Panc1 (cell line): ENCODE data around the gene FBXW11. TPM values are rescaled to one million over a fixed set of nuclear protein-coding genes. Genes with fewer than 3 reads are reported as not detected.

Experiments
- ATAC-seq: fragments of 200-7000 bp; cut with Tn5 transposase; 2 replicates; pipeline ENCODE4 v1.9.1; 2020; ENCODE audit warnings: mild to moderate bottlenecking, moderate library complexity
- BruUV-seq: library from RNA; stranded (reverse); fragments of 400-500 nt; replicated peaks from 2 replicates; lab custom pipeline; 2021; lab: Mats Ljungman, UMichigan
- CTCF ChIA-PET: fragments of 300-600 bp; sonication (Branson Sonifier 250); formaldehyde crosslinking; loops from one replicate; lab custom pipeline; 2022; ENCODE audit warnings: antibody characterized with exemption; lab: Charles Lee
- POLR2A ChIA-PET: fragments of 300-600 bp; sonication (Branson Sonifier 250); formaldehyde crosslinking; loops from one replicate; lab custom pipeline; 2022; ENCODE audit warnings: antibody characterized with exemption; lab: Charles Lee
- DNase-seq: peaks from one replicate; pipeline ENCODE4 v3.0.0-alpha.2; 2010; ENCODE audit warnings: low read depth, low spot score
- H3K27ac ChIP-seq: 2 replicates; pipeline ENCODE4 v1.5.1; 2011; ENCODE audit warnings: mild to moderate bottlenecking, low read length, inconsistent platforms
- H3K27me3 ChIP-seq: fragments of 200-500 bp; sonication (Bioruptor generic); 2 replicates; pipeline ENCODE4 v1.6.0; 2014; ENCODE audit warnings: low read length, inconsistent platforms; ENCODE audit not compliant: control insufficient read depth, insufficient read depth
- H3K36me3 ChIP-seq: fragments of 200-500 bp; sonication (Bioruptor generic); 2 replicates; pipeline ENCODE4 v1.5.1; 2014; ENCODE audit warnings: inconsistent platforms, mild to moderate bottlenecking, low read length, moderate library complexity; ENCODE audit not compliant: control insufficient read depth, insufficient read depth
- H3K4me1 ChIP-seq: 2 replicates; pipeline ENCODE4 v1.5.1; 2011; ENCODE audit warnings: inconsistent platforms, mild to moderate bottlenecking, low read length, moderate library complexity; ENCODE audit not compliant: control insufficient read depth, insufficient read depth
- H3K4me3 ChIP-seq, 2 experiments: 2 replicates each; pipeline ENCODE4 v1.5.1; 2011 to 2012; ENCODE audit warnings: low read depth in 2 of 2, low read length in 2 of 2, mild to moderate bottlenecking in 2 of 2, inconsistent platforms in 1 of 2, moderate library complexity in 1 of 2
- H3K9me3 ChIP-seq: fragments of 200-500 bp; sonication (Bioruptor generic); 2 replicates; pipeline ENCODE4 v1.5.1; 2014; ENCODE audit warnings: low read depth, mild to moderate bottlenecking, inconsistent platforms, low read length, moderate library complexity; ENCODE audit not compliant: control insufficient read depth, insufficient read depth
- POLR2AphosphoS5 ChIP-seq: IDR thresholded peaks from 2 replicates; pipeline ENCODE4 v1.6.1; 2012; ENCODE audit warnings: mild to moderate bottlenecking, low read depth, low read length, moderate library complexity
- SIN3A ChIP-seq: IDR thresholded peaks from 2 replicates; pipeline ENCODE4 v1.6.1; 2012; ENCODE audit warnings: low read depth, mild to moderate bottlenecking, low read length, moderate library complexity, borderline replicate concordance; ENCODE audit not compliant: insufficient read depth
- TCF7L2 ChIP-seq: IDR thresholded peaks from 2 replicates; pipeline ENCODE4 v1.6.1; 2011; ENCODE audit warnings: mild to moderate bottlenecking, low read depth, low read length, inconsistent platforms
- in situ Hi-C: cut with HindIII; loops from 2 replicates; pipeline ENCODE4 v1.10.0; 2016; ENCODE audit warnings: low sequenced_read_pairs, low pct_unique_long_range_greater_than_20kb
- intact Hi-C: fragments of 100-400 bp; cut with micrococcal nuclease; formaldehyde crosslinking; loops from one replicate; pipeline ENCODE4 v1.10.0; 2022; ENCODE audit not compliant: unreplicated experiment
- total RNA-seq: library from RNA; stranded (reverse); gene quantifications from one replicate; pipeline ENCODE4 v1.2.1, GENCODE V29; 2021; ENCODE audit not compliant: unreplicated experiment
- TF ChIP-seq, protein P1 (sequence below), 2 experiments: IDR thresholded peaks; 2 replicates each; pipeline ENCODE4 v1.6.1; 2011 to 2012; ENCODE audit warnings: low read depth in 2 of 2, control low read depth in 1 of 2, low read length in 1 of 2, mild to moderate bottlenecking in 1 of 2, moderate library complexity in 1 of 2; ENCODE audit not compliant: insufficient read depth in 1 of 2
- TF ChIP-seq, protein P2 (sequence below): fragments of 450-650 bp; IDR thresholded peaks from 2 replicates; pipeline ENCODE4 v1.5.1; 2017; ENCODE audit warnings: mild to moderate bottlenecking

Gene FBXW11
- total RNA-seq, 1 experiment from 2014 or later: 111 TPM

DNA sequence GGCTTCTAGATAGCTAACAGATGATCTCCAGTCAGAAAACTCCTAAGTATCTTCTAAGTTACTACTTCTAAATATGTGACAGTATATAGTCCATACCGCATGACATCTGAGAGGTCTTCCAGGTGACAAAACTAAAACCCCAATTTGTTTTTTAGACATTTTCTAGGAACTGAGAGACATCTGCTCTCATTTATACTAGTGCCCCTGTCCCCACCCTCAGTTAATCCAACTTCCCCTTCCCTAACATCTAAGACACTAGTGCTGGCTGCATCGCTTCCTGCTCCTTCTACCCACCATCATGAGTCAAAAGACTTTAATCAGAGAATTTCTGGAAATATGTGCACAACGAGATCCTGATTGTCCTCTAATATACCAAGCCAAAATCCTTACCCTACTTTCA lies 37.9 kb downstream of the FBXW11 start:
- H3K27me3 ChIP-seq: no peaks in the 10 kb centered on the region
- DNase-seq (no peak), ATAC-seq (0 out of 2 replicates have a peak, but pooled peaks have one; percentile 18)
- TF ChIP-seq TCF7L2 (no peak), POLR2AphosphoS5 (no peak), SIN3A (no peak)
- TF ChIP-seq, protein P1, sequence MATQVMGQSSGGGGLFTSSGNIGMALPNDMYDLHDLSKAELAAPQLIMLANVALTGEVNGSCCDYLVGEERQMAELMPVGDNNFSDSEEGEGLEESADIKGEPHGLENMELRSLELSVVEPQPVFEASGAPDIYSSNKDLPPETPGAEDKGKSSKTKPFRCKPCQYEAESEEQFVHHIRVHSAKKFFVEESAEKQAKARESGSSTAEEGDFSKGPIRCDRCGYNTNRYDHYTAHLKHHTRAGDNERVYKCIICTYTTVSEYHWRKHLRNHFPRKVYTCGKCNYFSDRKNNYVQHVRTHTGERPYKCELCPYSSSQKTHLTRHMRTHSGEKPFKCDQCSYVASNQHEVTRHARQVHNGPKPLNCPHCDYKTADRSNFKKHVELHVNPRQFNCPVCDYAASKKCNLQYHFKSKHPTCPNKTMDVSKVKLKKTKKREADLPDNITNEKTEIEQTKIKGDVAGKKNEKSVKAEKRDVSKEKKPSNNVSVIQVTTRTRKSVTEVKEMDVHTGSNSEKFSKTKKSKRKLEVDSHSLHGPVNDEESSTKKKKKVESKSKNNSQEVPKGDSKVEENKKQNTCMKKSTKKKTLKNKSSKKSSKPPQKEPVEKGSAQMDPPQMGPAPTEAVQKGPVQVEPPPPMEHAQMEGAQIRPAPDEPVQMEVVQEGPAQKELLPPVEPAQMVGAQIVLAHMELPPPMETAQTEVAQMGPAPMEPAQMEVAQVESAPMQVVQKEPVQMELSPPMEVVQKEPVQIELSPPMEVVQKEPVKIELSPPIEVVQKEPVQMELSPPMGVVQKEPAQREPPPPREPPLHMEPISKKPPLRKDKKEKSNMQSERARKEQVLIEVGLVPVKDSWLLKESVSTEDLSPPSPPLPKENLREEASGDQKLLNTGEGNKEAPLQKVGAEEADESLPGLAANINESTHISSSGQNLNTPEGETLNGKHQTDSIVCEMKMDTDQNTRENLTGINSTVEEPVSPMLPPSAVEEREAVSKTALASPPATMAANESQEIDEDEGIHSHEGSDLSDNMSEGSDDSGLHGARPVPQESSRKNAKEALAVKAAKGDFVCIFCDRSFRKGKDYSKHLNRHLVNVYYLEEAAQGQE (IDR thresholded peaks at IDR 0.05; ENCODE audit: insufficient read depth in 1 of 2, low read depth in 2 of 2, low read length in 1 of 2): no peak
- TF ChIP-seq, protein P2, sequence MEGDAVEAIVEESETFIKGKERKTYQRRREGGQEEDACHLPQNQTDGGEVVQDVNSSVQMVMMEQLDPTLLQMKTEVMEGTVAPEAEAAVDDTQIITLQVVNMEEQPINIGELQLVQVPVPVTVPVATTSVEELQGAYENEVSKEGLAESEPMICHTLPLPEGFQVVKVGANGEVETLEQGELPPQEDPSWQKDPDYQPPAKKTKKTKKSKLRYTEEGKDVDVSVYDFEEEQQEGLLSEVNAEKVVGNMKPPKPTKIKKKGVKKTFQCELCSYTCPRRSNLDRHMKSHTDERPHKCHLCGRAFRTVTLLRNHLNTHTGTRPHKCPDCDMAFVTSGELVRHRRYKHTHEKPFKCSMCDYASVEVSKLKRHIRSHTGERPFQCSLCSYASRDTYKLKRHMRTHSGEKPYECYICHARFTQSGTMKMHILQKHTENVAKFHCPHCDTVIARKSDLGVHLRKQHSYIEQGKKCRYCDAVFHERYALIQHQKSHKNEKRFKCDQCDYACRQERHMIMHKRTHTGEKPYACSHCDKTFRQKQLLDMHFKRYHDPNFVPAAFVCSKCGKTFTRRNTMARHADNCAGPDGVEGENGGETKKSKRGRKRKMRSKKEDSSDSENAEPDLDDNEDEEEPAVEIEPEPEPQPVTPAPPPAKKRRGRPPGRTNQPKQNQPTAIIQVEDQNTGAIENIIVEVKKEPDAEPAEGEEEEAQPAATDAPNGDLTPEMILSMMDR: no peak
- ChIA-PET POLR2A (no interaction called here), CTCF (interaction anchor here (0.6 kb wide), 1 partner anchor 42 kb away, joined by 3 read pairs; no protein-coding TSS in a partner anchor)
- no peaks in the 10 kb centered on the region for H3K36me3 ChIP-seq
- BruUV-seq: no TSS peak
- in situ Hi-C loops: no loop called here
- peak overlapping the region; percentile 21; the same call in 1 of the 2 replicates for H3K27ac ChIP-seq
- intact Hi-C loops: no loop called here
- H3K4me3 ChIP-seq: no peak overlapping the region
- no peaks in the 10 kb centered on the region for H3K9me3 ChIP-seq
- H3K4me1 ChIP-seq: peaks cover 39% of the 10 kb centered on the region

DNA sequence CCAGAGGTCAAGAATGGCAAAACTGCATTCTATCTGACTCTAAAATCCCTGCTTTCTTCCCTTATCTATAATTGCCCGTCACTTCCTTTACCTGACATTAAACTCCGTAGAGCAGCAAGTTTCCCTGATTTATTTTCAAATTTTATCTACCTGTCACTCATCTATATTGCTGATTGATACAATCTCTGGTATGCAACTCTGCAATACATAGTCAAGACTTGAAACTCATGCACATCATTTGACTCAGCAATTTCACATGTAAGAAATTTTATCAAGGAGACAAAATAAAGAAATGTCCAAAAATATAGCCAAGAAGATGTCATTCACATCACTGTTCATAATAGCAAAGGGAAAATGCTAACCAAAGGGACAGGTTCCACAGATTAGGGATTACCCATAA lies 39.5 kb downstream of the FBXW11 start:
- H3K4me1 ChIP-seq: peaks cover 47% of the 10 kb centered on the region
- H3K9me3 ChIP-seq: no peaks in the 10 kb centered on the region
- ChIA-PET CTCF (no interaction called here), POLR2A (no interaction called here)
- in situ Hi-C loops: no loop called here
- ATAC-seq: no peak
- no peak for DNase-seq
- TF ChIP-seq, protein P2: no peak
- TF ChIP-seq POLR2AphosphoS5: no peak
- TF ChIP-seq SIN3A: no peak
- TF ChIP-seq TCF7L2: no peak
- TF ChIP-seq, protein P1 (IDR thresholded peaks at IDR 0.05; ENCODE audit: insufficient read depth in 1 of 2, low read depth in 2 of 2, low read length in 1 of 2): no peak
- H3K27ac ChIP-seq: peak overlapping the region; percentile 70
- H3K27me3 ChIP-seq: no peaks in the 10 kb centered on the region
- BruUV-seq: no TSS peak
- intact Hi-C loops: no loop called here
- H3K4me3 ChIP-seq: no peak overlapping the region
- no peaks in the 10 kb centered on the region for H3K36me3 ChIP-seq
